Measurements from ENCODE around the gene MAP3K14.

MAP3K14 gene

DNA sequence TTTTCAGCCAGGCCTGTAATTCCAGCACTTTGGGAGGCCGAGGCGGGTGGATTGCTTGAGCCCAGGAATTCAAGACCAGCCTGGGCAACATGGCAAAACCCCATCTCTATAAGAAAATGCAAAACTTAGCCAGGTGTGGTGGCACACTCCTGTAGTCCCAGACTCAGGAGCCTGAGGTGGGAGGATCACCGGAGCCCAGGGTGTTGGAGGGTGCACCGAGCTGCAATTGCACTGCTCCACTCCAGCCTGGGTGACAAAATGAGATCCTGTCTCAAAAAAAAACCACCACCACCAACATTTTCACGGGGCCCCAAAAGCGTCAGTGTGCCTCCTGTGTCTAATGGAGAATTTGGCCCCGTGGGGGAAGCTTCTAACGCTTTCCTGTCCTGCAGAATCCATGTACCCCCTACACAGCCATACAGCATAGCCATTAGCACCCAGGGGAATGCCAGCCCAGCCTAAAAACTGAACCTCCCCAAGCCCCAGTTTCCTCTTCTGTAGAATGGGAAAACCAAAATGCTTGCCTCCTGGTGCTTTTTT is 22.2 kb upstream of the MAP3K14 start:
- DNase-seq: no peak

DNA sequence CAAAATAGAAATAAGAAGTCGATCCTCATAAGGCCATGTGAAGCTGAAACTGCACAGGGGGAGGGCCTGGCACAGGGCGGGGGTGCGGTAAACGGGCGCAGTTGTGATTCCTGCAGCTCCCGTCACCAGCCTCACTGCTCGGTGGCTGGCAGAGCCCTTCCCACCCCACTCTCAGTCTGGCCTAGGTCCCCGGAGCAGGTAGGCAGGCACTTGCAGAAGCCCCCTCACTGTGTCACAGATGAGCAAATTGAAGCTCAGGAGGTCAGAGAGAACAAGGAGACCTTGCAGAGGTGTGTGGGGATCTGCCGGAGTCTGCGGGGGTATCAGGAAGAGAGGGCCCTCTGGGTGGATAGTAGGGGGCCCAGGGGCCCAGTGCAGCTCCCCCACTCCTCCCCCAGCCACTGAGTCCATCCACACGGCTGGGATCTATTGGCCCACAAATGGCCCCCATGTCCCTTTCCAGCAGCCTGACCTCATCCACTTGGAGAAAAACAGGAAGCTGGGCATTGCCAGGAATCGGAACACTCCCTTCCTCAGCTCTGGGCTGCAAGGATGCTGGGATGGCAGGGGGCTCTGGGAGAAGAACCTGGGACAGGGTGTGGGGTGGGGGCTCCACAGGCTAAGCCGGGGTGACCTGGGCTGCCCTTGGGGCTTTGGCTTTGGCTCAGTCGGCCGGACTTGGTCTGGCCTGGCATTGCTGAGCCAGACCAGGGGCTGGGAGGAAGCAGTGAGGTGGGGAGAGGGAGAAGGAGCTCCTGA is 21.4 kb upstream of the MAP3K14 start:
- no peak for DNase-seq

DNA sequence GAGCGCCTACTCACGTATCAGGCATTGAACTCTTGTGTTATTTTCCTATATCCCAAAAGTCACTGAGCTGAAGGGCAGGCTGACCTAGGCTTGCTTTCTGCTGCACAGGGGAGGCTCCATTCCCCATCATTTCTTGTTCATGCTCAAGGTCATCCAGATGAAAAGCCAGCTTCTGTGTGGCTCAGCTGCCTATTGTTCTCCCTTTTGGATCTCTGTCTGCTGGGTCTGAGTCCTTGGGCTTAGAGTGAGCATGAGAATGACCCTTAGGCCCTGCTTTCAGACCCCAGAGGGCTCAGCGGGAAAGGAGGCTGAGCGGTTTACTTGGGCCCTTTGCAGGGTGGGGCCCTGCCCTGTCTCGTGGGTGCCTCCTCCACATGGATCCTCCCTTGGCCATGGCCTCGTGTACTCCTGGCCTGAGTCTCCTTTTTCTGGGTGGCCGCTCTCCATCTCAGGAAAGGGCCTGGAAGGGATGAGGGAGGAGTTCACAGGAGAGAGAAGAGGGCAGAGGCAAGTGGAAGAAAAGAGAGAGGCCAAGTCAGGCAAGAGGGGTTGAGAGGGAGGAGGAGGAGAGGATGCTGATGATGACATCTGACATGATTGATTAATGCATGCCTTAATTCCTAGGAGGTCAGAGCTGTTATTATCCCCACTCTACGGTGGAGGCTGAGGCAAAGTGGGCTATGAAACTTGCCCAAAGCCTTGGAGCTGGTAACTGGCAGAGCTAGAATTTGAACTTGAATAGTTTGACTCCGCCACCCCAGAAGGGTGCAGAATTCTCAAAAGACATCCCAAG is 19.8 kb upstream of the MAP3K14 start:
- DNase-seq: no peak

DNA sequence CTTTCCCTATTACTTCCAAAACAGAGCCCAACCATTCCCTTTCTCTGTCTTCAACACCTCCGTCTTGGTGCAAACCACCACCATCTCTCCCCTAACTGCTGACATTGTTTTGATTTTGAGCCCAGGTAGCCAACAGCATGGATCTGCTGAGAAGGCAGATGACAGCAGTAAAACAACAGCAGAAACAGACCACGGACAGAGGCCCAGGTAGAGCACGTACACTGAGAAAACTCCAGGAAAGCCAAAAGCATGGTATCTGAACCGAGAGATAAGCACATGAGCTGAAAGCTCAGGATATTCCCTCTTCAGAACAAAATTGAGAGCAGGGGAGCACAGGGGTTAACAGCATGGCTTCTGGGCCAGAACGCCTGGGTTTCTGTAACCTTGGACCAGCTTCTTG is 18.9 kb upstream of the MAP3K14 start:
- DNase-seq: no peak

DNA sequence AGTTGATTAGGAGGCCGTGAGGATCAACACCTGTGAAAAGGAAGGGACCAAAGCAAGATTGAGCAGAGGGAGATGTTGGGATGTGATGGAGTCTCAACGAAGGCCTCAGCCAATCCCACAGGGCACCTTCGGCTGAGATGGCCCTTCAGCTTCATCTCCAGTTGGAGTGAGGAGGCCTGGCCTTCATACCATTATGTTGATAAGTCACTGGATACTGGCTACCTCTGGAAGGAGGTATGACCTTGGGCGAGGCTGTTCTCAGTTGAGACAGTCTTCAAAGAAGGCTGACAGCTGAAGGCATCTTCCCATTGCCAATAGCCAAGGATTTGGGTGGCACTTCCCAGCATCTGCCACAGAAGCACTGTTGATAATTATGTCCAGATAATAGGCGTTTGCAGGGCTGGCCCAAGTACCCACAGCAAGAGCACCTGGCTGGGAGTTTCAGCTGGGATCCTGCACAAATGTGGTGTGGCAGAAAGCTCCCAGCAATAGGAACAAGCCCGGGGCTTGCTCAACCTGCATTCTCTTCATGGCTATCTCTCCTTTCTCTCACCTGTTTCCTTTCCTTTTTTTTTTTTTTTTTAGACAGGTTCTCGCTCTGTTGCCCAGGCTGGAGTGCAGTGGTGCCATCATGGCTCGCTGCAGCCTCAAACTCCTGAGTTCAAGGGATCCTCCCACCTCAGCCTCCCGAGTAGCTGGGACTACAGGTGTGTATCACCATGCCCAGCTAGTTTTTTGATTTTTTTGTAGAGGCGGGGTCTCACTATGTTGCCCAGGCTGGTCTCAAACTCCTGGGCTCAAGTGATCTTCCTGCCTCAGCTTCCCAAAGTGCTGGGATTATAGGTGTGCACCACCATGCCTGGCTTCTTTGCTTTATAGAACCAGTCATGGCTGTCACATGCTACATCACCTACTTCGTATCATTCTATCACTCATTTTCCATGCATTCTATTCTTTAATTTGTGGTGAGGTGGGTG is 18.2 kb upstream of the MAP3K14 start:
- no peak for DNase-seq

DNA sequence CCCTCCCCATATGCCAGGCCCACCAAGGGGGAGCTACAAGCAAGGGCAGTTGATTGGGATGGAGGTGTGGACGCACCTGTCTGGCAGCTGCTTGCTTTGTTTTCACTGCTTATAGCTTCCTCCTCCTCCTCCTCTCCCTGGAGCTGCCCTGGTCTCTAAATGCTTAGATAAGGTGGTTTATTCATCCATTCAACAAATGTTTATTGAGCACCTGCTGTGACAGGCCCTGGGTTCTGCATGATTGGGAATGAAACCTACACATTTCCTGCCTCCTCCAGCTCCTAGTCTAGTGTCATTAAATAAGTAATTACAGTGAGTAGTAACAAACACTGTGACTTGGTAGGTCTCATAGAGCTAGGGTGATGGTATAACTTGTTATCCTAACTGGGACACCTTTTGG is 17.4 kb upstream of the MAP3K14 start:
- DNase-seq: no peak

DNA sequence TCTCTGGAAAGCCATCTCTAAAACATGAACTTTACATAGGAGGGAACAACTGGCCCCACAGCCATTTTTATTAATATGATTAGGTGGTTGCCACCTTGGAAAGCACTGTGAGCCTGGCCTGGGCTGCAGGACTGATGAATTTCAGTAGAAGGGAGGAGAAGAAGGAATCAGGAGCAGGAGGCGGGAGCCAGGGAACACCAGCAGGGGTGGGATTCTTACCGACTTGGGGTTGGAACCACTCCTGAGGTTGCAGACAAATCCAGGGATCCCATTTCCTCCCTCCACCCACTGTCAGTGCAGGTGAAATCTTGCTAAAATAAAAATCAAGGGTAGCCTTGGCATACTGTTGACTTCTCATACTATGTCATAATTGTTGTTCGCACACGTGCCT is 16.9 kb upstream of the MAP3K14 start:
- DNase-seq: no peak

DNA sequence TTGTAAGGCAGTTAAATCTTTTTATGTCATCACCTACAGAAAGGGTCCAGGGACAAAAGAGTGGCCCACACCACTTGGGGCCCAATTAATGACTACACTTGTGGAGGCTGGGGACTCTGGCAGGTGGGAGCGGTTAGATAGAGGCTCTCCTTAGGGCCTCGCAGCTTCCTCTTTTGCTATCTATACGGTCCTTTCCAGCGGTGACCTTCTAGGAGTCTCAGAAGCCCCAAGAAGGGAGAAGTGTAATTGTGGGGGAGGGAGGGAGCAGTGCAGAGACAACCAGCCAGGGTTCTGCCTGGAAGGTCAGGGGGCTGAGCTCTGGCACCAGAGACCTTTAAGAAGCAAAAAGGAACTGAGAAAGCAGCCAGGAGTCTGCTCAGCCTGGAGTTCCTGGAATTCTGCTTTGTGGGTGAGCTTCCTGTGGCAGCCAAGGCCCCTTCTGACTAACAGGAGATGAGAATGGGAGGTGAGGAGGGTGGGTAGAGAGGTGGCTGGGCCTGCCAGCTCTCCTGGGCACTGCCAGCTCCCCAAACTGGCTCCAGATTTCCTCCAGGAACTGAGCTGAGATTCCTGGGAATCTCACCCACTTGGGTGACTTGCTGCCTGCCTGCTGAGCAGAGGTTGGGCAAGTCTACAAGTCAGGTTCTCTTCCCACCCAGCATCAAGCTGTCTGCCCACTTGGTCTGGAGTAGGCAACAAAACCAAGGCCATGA is 16.3 kb upstream of the MAP3K14 start:
- peak; percentile 71 for DNase-seq

DNA sequence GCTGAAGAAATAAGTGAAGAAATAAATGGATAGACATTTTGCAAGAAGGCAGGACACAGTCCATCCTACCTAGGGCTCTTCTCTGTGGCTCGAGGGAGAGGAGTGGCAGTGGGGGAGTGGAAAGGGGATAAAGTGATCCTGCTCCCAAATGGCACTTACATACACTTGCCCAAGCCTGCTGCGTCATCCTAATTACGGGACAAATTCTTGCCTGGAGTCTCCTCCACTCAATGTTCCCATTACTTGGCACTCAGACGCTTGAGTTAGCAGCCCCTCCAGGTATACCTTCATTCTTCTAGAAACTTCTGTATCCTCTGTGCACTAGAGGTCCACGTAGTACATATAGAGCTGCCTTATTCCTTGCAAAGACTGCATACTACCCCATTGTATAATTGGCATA is 15.7 kb upstream of the MAP3K14 start:
- no peak for DNase-seq

DNA sequence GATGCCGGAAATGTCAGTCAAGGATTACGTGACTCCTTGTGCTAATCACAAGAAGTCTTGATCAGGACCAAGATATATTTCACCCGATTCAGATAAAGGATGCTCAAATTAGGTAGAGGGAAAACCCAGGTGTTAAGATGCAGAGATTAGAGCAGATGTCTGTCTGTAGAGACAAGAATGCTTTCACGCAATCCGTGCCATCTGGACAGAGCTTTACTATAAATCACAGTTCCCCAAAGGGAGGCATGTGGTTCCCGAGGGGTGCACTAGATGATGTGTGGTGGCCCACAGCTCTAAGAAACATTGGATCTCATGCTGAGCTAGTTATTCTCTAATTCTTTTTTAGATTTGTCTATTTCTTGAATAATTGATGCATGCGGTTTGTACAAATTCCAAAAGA is 9.8 kb upstream of the MAP3K14 start:
- DNase-seq: no peak

DNA sequence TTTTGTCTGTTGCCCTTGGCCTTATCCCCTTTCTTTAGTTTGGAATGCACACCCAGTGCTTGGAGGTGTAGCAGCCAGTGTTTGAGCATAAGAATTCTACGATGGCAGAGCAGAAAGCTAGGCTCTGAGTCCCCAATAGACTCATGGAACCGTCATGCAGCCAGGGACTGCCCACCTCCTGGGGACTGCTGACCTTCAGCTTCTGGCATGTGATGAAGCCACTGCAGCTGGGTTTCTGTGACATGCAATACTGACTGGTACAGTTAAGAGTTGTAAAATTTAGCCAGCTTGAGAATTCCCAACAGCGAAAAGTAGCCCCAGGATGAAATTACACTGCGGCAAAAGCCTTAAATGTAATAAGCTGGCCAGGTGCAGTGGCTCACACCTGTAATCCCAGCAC is 9.0 kb upstream of the MAP3K14 start:
- no peak for DNase-seq

DNA sequence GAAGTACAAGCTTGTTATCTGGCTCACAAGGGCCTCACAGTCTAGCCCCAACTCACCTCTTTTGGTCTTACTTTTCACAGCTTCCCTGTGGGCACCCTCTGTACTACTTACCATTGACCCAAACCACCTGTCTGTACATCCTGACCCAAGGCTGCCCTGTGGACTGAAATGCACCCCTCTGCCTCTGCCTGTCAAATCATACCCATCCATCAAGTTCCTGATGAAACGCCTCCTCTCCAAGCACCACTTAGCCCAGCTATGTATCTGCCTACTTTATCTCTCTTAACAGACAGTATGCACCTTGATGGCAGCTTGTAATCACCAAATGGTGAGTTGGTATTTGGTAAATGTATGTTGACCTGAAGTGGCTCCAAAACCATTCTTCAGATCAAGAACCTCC is 7.5 kb upstream of the MAP3K14 start:
- DNase-seq: no peak

DNA sequence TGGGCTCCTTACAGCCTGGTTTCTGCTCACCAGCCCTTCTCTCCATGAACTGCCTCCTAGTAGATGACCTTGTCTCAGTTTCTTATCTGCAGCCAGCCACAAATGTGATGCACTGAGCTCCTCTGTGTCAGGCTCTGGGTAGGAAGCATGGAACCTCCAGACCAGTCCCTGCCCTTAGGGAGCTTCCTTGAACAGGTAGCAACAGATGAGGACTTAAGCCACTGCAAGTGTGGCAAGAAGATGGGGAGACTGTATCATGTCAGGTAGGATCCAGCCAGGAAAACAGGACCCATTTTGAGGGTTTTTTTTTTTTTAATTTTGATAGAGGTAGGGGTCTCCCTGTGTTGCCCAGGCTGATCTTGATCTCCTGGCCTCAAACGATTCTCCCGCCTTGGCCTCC is 5.3 kb upstream of the MAP3K14 start:
- no peak for DNase-seq

DNA sequence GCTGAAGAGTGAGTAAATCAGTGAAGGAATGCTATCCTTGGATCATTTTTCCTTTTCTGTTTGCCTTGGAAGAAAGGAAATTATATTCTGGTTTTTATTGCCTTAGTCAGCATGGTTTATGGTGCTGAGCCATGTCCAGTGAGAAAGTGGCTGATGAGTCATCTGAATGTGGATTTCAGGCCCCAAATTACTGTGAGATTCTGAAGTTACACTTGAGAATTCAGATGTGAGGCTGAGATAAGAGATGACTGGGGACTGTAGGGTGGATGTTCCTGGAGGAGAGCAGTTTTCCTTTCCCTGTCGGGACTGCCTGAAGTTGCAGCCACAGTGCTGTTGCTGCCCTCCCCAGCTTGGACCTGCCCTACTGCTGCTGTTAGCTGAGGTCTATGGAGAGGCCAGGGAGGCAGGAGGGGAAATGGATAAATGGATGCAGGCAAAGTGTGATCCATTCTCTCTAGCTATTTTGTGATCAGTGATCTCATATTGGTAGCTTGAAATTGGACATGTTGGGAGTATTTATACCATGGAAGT is 4.2 kb upstream of the MAP3K14 start:
- DNase-seq: no peak

DNA sequence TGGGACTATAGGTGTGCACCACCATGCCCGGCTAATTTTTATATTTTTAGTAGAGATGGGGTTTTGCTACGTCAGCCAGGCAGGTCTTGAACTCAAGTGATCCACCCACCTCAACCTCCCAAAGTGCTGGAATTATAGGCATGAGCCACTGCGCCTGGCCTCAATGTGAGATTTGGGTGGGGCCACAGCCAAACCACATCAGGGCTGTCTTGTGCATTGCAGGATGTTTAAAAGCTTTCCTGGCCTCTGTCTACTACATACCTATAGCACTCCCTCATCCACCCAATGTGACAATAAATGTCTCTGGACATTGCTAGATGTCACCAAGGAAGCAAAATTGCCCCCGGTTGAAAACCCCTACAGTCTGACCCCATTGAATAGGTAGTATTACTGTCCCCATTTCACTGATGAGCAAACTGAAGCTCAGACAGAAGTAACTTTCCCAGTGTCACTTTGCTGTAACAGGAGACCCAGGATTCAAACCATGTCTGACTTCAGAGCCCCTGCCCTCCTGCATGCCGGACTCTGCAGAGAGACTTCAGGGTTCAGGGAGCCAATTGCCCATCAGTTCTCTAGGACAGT is 3.6 kb upstream of the MAP3K14 start:
- DNase-seq: no peak

DNA sequence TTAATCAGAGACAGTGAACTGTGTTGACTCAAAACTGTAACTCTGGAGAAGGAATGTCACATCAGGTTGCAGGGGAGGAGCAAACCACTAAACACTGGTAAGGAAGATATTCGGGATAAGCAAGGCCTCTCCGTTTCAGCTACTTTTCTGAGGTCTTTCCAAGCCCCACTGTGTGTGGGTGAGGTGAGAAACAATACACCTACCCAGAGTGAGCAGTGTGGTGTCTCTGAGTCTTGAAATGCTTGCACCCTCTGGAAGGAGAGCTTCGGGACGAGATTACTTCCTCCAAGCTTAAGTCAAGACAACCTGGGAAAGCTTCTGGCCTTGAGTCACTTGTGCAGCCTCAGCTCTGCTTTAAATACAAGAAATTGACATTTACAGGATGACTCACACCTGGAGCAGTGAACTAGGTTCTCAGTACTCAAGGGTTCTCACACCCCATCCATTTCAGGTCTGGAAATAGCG is 2.5 kb upstream of the MAP3K14 start:
- no peak for DNase-seq

DNA sequence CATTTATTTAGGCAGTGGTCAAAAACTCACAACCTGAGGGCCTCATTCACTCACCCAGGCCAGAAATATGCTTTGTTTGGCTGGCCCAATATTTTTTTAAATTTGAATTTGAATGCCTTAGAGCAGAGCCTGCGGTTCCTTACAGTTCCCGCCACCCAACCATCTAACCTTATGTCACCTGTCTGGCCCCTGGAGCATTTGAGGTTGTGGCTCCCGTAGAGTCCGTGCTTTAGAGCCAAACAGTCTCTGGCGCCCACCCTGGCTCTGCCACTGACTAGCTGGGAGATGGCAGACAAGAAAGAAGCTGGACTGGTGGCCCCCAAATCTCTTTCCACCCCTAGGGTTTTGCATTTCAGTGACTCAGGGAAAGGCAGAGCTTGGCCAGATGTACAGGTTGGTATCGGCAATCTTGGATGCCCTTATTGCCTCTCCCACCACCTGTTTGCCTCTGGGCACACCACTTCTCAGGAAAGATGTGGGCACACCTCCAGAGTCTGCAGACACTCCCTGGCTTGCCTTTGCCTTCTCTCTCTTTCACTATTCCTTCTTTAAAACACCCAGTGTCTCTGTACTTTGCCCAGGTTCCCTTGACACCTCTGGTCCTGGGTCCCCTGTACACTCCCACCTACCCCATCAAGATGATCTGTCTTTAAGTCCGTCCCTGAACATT is 1.9 kb upstream of the MAP3K14 start:
- no peak for DNase-seq

DNA sequence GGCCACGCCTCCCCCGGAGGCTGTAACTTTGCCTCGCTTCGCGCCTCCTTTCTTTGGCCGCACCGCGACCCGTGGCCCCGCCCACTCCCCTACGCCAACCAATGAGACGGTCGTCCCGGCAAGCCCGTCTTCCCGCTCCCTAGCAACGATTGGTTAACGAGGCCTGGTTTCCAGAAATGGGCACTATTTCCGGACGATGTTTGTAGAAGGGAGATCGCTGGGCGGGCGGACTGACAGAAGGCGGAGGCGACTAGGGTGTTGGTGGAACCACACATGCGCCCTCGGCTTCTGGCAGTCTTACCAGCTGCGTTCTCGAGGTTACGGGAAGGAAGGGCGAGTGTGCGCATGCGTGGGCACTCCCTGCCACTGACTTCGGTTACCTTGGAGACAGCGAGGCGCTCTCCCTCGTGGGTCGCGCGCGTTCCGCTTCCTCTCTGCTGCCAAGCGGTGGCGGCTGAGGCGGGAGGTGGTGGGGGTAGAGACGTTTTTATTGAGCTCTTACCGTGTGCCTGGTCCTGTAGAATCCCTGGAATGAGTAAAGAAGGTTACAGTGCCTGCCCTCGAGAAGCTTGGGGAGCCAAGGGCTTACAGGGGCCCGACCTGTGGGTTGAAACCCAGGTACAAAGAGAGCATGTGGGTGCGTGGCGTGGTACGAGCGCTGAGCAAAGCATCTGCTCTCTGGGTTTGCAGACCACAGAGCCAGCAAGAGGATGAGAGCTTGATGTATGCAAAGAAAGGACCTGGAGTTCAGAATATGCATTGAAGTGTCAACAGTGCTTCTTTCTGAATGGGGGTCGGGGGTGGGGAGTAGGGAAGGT is 500 bp upstream of the MAP3K14 start:
- DNase-seq: peak; percentile 100

DNA sequence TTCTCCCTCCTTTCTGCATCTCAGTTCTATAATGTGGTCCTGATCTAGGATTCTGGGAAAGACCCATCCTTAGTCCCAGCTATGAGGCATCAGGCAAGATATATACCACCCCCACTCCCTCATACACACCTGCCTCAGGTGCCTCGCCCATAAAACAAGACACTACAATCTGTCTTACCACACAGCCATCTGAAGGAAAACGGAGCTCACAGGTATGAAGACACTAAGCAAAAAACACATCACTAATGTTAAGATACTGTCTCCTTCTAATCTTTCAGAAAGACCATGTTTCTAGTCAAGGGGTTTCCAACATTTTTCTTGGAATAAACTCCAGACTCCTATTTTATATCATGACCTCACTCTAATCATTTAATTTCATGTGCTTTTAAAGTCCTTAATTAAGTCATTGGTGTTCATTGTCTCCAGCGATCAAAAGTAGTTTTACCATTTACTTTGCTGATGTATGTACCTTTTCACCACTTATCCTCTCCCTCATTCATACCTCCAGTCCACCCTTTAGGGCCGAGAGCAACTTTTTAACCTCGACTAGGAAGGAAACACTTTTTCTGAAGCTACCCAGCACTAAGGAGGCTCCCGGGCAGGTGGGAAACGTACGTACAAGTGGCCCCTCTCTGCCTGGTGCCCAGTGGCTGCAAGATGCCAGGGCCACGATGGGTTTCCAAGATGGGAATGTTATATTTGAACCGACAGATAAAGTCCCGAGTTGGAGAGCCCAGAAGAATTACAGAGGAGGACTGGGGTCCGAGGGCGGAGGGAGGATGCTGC is 979 bp downstream of the MAP3K14 start:
- DNase-seq: no peak

Data from GDM1 (cell line).